Stimulated activated CD4-positive, alpha-beta T cell treated with anti-CD3 and anti-CD28 coated beads, Interleukin-1b, Interleukin-23, amount 100 ng/mL, for 1 hour (primary cell): ENCODE results near the gene THUMPD2.
"Not testable (repeated sequence)": the region's sequence is repeated elsewhere in the genome, so short reads cannot be mapped to it uniquely, and the experiment has no call there.

Experiments
- DNase-seq, 2 donors: peaks; one replicate each; pipeline ENCODE4 v3.0.0-alpha.2; 2020; ENCODE audit warnings: low read depth in 2 of 2

The THUMPD2 gene

GRCh38 chr2:39778775-39779340 is at the start of gene THUMPD2:
THUMPD2 (minus strand) TSS chr2:39779258; CDS start chr2:39779239, 19 bp downstream.
- peak in 1 of 2 donors; percentile 32 for DNase-seq

GRCh38 chr2:39821871-39822270 is 42.8 kb upstream of the THUMPD2 start:
- DNase-seq = no peak

- DNase-seq = no peak
These were observed 37.8 kb upstream of the THUMPD2 start for GRCh38 chr2:39816845-39817244.

- no peak for DNase-seq
These were observed 37.4 kb upstream of the THUMPD2 start for GRCh38 chr2:39816428-39816827.

GRCh38 chr2:39805936-39806608 is 27.0 kb upstream of the THUMPD2 start:
- no peak for DNase-seq

- DNase-seq = no peak
These were observed 24.8 kb upstream of the THUMPD2 start for GRCh38 chr2:39803839-39804238.

- DNase-seq = no peak
These were observed 21.7 kb upstream of the THUMPD2 start for GRCh38 chr2:39800752-39801151.

GRCh38 chr2:39796134-39796533 is 17.1 kb upstream of the THUMPD2 start:
- DNase-seq = no peak

GRCh38 chr2:39790216-39790818 is 11.3 kb upstream of the THUMPD2 start:
- DNase-seq = not testable (repeated sequence)

GRCh38 chr2:39787950-39788349 is 8.9 kb upstream of the THUMPD2 start:
- no peak for DNase-seq

GRCh38 chr2:39786761-39787522 is 7.9 kb upstream of the THUMPD2 start:
- DNase-seq = no peak

- no peak for DNase-seq
These were observed 3.5 kb upstream of the THUMPD2 start for GRCh38 chr2:39782591-39782990.

GRCh38 chr2:39781697-39782096 is 2.6 kb upstream of the THUMPD2 start:
- DNase-seq = no peak

GRCh38 chr2:39780825-39781600 is 2.0 kb upstream of the THUMPD2 start:
- DNase-seq = no peak

- no peak for DNase-seq
These were observed 869 bp upstream of the THUMPD2 start for GRCh38 chr2:39779927-39780326.

- no peak for DNase-seq
These were observed 338 bp upstream of the THUMPD2 start for GRCh38 chr2:39779341-39779851.

GRCh38 chr2:39778233-39778632 is 825 bp downstream of the THUMPD2 start:
- no peak for DNase-seq

GRCh38 chr2:39772812-39773152 is 6.3 kb downstream of the THUMPD2 start:
- DNase-seq = no peak

- DNase-seq = no peak
These were observed 6.8 kb downstream of the THUMPD2 start for GRCh38 chr2:39772086-39772811.

- DNase-seq = no peak
These were observed 16.6 kb downstream of the THUMPD2 start for GRCh38 chr2:39762448-39762847.

- no peak for DNase-seq
These were observed 21.9 kb downstream of the THUMPD2 start for GRCh38 chr2:39757156-39757555.
